GM19035 (cell line): ENCODE results near the gene C10orf90.
"Not testable (repeated sequence)": the region's sequence is repeated elsewhere in the genome, so short reads cannot be mapped to it uniquely, and the experiment has no call there.

Source experiments
- ATAC-seq: cut with Tn5 transposase; IDR thresholded peaks from one replicate; pipeline ENCODE4 v1.9.1; 2021; ENCODE audit not compliant: unreplicated experiment

Gene C10orf90

DNA sequence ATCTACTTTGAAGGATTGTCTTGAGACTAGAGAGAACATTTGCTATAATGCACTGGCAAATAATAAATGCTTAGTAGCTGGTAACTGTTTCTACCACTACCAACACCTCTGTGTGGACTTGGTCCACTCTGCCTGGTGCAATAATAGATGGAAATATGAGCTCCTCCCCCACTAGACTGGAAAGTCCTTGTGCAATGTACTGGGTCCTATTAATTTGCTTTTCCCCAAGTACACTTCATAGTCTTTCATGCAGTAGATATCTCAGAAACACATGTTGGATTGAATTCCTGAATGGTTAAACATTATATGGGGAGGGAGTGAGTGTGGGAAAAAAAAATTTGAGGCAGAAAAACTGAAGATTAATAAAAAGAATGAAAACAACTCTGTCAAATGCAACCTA, 119.3 kb downstream of the C10orf90 start:
- no peak for ATAC-seq

DNA sequence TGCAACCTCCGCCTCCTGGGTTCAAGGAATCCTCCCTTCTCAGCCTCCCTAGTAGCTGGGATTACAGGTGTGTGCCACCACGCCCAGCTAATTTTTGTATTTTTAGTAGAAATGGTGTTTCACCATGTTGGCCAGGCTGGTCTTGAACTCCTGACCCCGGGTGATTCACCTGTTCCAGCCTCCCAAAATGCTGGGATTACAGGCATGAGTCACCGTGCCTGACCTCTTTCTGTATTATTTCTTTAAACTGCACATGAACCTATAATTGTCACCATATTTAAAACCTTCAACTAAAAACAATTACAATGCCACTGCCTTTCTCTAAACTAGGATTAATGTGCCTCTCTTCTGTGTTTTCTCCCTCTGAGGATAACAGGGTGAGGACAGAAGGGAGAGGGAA, 119.9 kb downstream of the C10orf90 start:
- ATAC-seq = not testable (repeated sequence)

DNA sequence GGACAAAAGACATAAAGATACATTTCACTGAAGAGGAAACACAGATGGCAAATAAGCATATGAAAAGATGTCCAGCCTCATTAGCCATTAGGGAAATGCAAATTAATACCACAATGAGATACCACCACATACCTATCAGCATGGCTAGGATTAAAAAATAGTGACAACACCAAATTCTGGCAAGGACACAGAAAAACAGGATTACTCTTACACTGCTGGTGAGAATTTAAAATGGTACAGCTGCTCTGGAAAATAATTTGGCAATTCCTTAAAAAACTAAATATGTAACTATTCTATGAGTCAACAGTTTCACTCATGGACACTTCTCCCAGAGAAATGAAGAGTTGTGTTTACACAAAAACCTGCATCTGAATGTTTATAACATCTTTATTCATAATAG, 121.1 kb downstream of the C10orf90 start:
- no peak for ATAC-seq

DNA sequence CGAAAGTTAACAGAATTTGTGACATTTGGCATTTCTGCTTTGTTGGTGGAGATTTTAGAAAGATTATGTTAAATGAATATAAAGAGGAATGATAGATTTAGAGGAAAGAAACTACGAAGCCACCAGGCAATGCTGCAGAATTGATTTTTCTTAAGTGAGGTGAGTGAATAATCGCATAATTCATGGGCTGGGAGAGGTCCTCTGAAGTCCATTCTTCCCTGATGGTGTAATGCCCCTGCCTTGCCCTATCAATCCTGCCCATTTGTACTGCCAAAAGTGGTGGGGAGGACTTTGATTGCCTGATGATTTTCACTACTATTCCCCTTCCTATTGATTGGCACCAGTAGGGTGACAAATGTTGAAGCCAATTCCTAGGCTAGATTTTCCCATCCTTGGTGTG, 125.9 kb downstream of the C10orf90 start:
- ATAC-seq = no peak

DNA sequence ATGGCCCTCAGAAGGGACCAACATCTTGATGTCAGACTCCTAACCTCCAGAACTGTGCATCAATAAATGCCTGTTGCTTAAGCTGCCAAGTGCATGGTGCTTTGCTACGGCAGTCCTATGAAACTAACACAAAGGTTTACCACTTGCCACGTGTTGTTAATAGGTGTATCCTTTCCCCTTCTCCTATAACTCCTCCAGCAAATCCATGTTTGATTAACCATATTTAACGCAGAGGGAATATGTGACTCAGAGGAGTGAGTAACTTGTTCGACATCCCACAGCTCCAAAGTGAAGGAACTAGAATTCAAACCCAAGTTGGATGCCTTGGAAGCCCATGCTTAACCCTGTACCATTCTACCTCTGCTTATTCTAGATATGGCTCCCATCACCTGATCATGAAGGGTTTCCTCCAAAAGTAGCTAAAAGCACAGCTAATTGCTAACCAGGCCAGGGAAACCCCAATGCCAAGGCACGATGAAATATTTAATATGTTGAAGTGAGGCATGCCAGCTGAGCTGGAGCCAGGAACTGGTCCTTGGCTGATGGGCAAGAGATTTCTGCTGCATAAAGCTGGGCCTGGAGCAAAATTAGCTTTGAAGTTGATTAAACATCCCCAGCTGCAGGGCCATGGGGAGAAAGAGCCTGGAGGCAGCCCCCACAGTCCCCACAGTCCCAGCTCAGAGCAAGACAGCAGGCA, 131.9 kb downstream of the C10orf90 start:
- no peak for ATAC-seq

DNA sequence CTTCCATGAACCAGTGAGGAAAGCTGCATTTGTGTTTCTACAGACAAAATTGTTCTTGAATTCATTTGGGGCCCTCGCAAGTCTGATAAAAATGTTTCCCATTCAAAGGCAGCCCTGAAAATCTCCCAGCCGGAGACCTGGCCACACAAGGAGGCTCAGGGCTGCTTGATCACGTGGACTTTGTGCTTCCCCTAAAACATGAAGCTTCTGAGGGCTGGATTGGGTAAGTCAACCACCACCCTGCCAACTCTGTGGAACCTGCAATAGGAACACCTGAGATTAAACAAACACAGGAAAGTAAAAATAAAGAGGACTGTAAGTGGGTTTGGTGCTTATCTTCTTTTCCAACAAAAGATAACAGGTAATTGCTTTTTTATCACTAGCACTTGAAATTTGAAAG, 133.8 kb downstream of the C10orf90 start:
- no peak for ATAC-seq

DNA sequence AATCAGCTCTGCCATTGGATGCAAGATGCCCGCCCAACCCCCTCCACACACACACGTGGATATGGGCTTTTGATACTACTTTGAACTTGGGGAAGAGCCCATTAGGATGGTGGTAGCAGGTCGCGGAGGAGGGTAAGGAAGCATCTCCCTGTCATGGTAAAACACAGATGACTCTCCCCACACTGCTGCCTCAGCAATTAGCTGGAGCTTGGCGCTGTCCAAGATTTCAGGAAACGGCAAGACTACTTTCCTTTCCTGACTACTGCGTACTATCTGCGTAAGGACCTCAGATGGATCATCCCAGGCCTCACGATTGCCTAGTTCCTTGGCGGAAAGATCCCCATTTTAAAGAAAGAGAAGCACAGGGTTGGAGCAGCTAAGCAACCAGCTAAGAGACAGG, 134.3 kb downstream of the C10orf90 start:
- no peak for ATAC-seq

DNA sequence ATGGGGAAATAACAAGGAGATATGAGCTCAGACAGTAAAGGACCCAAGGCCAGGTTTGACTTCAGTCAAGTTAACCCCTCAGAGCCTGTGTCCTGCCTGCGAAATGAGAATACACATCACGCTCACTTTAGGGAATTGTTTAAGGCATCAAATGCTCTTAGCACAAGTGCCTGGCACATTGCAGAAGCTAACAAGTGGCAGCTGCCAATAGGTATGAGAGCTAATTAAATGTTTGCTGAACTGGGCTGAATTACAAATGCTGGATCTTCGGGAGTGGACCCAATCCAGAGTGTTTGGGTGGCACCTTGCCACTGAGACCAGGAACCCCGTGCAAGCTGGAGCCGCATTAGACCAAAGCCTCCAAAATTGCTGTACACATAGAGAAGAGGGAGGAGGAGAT, 136.8 kb downstream of the C10orf90 start:
- ATAC-seq = no peak

DNA sequence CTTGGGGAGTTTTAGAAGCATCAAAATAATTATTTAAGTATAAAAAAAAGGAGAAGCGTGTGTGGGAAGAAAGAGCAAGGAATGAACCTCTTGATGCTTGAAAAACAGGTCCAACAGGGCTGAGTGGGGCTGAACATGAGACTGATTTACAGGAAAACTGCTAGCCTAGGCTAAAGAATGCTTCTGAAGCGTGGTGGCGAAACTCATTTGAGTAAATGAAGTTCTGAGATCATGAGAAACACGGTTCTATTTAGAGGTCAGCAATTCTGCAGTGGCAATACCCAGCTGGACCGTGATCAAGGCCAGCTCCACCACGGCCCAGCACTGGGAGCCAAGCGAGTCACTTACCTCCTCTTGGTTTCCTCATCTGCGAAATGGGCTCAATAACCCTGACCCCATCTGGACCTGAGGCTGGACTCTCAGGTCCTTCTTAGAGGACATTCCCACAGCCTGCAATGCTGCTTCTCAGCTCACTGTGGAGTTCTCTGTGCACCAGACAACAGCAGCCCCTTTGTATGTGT, 142.1 kb downstream of the C10orf90 start:
- ATAC-seq = no peak

DNA sequence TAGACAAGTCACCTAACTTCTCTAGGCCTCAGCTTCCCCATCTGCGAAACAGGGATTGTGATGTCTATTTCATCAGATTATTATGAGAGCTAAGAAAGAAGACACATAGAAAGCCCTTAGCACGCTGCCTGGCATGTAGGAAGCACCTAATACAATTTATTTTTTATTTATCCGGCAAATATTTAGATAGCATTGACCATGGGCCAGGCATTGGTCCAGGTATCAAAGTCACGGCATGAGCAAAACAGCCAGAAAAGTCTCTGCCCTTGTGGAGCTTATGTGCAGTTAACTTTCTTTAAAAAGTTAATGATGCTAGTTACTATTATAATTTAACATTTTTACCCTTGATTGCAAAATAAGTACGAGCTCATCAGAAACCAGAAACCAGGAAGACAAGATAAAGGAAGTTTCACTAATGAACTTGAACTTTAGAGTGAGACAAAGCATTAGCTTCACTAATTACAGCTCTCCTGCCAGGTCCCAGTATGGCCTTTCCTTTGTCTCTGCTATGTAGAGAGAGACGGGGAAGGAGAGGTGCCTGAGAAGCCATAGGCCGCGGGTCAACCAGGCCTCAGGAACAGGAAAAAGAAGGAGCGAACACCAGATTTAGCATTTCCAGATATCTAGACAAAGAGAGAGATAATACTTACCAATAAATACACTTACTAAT, 142.7 kb downstream of the C10orf90 start:
- no peak for ATAC-seq

DNA sequence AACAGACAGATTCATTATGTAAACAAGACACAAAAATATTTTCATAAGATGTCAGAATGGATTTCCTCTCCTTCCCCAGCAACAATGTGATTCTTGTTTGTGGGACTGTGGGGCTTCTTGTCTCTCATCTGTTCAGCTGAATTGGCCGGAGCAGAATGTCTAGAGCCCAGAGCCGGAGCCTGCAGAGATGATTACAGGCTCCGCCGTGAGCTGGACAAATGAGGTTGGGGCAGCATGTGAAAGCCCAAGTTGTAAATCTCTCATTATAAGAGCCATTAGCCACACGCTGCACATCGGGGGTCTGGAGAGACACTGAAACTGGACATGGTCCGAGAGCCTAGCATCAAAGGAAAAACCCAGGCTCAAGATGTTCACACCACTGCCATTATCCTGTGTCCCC, 145.2 kb downstream of the C10orf90 start:
- no peak for ATAC-seq

DNA sequence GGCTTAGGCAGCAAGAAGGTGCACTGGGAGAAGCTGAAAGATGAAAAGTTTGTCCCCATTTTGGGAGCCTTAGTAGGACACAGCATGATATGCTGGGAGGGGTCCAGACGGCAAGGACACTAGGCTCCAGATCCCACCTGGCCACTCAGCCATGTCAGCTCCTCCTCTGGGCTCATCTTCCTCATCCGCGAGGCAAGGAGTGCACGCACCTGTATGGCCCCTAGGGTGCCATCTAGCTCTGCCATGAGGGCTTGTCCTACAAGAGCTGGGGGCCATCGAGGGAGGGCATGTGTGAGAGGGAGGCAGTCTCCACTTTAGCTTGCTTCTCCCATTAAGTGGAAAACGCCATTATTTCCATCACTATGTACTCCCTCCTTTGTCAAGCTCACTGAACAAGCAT, 146.0 kb downstream of the C10orf90 start:
- ATAC-seq = no peak

DNA sequence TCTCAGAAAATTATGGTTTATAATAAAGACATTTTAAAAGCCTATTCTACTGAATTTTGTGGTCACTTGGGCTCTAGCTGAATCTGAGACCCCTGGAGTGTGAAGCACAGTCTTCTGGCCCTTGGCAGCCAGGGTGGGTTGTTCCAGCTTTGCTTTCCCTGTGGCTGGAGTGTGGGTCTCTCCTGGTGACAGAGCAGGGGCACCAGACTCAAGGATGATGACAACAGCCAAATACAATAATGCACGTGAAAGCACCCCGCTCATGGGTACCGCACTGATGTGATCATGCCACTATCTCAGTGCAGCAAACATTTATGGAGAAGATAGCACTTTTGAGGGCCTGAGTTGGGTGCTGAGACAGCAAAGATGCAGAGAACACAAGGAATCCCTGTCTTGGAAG, 147.4 kb downstream of the C10orf90 start:
- ATAC-seq = no peak

DNA sequence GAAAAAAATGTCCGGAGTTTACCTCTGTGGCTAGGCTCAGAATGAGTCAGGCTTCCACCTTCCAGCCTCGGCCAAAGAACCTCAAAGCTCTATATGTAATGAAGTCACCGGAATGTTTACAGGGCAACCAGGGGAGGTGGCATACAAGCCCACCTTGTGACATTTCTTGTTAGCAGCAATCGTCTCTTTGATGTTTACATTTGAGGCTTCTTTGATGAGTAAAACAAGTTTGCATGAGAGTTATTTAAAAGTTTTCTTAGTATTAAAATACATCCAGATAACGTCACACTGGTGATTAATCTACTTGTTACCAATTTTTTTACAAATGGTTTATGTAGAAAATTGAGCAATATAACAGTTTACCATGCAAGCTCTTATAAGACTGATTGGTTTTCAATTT, 149.1 kb downstream of the C10orf90 start:
- ATAC-seq = no peak

DNA sequence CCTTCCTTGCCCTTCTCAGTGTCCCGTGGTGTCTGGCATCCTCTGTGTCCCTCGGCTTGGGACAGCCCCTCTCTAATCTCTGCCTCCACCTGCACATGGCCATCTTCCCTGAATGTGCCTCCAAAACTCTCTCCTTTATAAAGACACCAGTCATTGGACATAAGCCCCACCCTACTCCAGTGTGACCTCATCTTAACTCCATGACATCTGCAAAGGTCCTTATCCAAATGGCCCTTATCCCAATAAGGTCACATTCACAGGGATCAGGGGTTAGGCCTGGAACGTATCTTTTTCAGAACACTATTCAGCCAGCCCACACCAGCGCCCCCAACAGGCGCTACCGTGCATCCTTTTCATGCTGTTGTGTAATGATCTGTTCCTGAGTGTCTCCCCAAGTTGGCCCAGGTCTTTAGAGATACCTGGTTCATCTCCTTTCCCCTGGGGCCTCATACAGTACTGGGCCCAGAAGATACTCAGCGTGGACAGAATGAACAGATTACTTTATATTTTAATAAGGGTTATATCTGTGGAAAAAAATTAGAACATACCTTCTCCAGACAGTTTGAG, 149.7 kb downstream of the C10orf90 start:
- no peak for ATAC-seq

DNA sequence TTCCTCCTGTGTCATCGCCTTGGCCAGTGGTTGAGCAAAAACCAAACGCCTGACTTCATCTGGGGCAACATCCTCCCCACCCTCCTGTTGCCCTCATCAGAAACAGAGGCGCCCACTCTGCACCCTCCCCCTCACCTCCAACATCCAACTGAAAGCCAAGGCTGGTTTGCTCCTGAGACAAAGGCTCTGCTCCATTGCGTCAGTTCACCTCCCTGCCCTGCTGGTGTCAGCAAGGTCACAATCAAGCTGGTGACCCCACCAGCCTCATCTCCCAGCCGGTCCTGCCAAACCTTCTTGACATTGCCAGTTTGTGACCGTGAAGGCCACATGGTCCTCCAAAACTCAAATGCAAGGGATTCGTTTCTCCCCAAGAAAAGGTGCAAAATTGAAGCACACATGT, 150.5 kb downstream of the C10orf90 start:
- no peak for ATAC-seq

DNA sequence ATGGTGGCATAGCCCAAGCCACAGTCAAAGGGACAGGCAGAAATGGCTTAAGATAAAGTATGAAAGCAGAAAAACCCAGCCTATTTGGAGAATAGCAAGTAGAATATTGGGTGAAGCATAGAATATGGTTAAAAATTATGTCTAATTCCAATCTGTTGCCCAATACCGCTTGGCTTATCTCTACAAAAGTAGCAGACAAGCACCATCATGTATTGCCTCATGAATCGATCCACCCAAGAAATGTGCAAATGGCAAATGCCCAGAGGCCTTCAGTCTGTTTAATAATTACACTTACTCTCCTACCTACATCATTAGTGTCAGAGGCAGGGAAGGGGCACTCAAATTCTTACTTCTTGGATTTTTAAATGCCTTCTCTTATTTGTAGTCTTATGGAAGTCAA, 151.3 kb downstream of the C10orf90 start:
- ATAC-seq = no peak

DNA sequence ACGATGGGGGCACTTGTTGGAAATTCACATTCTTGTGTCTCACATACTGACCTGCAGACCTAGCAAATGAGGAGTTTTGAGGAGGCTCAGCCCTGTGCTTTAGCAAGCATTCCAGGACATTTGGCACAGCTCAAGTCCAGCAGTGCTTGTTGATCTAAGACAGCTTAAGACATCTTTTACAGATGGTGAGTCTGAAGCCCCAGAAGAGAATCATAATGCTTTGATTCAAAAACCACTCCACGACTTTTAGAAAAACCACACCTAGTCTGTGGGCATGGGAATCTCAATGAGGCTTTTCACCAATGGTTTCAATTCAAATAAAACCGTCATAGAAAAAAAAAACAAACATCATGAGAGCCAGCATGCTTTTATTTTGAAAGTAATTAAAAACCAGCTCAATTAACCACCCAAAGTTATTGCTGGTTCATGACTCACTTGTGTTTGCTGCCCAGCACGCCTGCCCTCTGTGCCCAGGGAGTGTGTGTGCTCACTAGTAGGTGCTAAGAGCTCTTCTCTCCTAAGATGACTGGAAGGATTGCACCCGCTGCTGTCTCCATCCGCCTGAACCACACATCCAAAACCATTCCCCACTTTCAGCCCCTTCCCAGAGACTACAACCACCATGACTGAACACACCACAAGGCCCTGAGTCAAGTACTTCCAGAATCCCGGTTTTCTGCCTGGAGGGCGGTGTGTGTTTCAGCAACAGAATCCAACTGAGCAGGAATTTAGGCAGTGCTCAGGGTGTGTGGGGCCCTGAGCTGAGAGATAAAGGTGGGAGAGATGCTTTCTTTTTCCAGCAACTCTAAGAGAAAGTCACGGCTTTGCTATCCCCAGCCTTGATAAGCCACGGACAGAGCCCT, 152.0 kb downstream of the C10orf90 start:
- ATAC-seq = no peak

DNA sequence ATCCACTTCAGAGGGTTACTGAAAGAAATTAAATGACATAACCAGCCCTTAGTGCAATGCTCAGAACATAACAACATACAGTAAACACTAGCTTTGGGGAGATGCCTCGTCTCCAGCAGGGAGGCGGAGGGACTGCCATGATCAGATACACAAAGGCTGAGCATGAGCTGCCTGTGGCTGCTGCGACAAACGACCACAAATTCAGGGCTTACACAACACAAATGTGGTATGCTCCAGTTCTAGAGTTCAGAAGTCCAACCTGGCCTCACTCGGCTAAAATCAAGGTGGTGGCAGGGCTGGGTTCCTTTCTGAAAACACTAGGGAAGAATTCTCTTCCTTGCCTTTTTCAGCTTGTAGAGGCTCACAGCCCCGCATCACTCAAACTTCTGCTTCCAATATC, 154.0 kb downstream of the C10orf90 start:
- ATAC-seq = no peak

DNA sequence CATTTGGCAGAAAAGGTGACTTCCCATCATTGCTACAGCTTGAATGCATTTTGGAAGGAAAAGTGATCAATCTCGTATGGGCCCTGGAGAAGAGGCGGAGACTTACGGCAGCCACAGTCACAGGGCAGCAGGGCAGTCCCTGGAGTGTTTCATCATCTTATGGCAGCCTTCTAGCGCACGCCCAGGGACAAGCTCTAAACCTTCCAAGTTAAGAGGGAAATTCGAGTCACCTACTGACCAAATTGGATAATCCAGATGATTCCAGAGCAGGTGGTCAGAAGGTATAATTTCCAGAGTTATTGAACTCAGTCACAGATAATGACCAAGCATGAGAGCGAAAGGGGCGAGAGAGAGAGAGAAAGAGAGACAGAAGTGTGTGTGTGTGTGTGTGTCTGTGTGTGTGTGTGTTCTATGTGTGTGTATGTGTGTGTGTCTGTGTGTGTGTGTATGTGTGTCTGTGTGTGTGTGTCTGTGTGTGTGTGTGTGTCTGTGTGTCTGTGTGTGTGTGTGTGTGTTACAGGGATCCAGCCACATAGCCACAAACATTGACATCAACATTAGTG, 158.5 kb downstream of the C10orf90 start:
- no peak for ATAC-seq

DNA sequence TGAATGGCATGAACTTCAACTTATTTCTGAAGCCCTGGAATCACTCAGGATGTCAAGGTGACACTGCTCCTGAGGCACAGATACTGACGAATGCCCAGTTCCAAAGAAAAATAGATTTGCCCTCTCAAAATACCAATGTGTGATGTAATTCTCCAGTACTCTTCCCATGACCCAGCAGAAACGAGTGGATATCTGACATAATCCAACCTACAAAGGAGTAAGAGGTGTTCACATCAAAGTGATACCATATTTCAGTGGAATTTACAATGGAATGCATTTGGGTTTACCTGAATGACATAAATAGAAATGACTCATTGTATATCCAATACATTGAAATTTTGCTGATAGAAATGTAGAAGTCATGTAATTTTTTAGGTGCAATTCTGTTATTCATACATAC, 161.3 kb downstream of the C10orf90 start:
- no peak for ATAC-seq
